Measurements from ENCODE around the gene MARK4.

- TF ChIP-seq, protein P1, sequence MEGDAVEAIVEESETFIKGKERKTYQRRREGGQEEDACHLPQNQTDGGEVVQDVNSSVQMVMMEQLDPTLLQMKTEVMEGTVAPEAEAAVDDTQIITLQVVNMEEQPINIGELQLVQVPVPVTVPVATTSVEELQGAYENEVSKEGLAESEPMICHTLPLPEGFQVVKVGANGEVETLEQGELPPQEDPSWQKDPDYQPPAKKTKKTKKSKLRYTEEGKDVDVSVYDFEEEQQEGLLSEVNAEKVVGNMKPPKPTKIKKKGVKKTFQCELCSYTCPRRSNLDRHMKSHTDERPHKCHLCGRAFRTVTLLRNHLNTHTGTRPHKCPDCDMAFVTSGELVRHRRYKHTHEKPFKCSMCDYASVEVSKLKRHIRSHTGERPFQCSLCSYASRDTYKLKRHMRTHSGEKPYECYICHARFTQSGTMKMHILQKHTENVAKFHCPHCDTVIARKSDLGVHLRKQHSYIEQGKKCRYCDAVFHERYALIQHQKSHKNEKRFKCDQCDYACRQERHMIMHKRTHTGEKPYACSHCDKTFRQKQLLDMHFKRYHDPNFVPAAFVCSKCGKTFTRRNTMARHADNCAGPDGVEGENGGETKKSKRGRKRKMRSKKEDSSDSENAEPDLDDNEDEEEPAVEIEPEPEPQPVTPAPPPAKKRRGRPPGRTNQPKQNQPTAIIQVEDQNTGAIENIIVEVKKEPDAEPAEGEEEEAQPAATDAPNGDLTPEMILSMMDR (IDR thresholded peaks at IDR 0.05; ENCODE audit: poor library complexity): no peak
- TF ChIP-seq EZH2 (IDR thresholded peaks at IDR 0.05; ENCODE audit: borderline replicate concordance): no peak
These were observed 96.7 kb downstream of the MARK4 start for GRCh38 chr19:45347570-45348366.

Data from hepatocyte (in vitro differentiated cells).